GM18867 (cell line): ENCODE measurements around the gene FYB2.
"Not testable (repeated sequence)": the region's sequence is repeated elsewhere in the genome, so short reads cannot be mapped to it uniquely, and the experiment has no call there.

Source experiments
- ATAC-seq: cut with Tn5 transposase; IDR thresholded peaks from one replicate; pipeline ENCODE4 v1.9.1; 2021; ENCODE audit warnings: mild to moderate bottlenecking, moderate library complexity; ENCODE audit not compliant: unreplicated experiment

FYB2 gene

GRCh38 chr1:56798053-56798471 lies 21.1 kb downstream of the FYB2 start:
- ATAC-seq: no peak

- no peak for ATAC-seq
Observed at GRCh38 chr1:56797065-56797685, 22.0 kb downstream of the FYB2 start.

GRCh38 chr1:56795870-56796269 lies 23.3 kb downstream of the FYB2 start:
- ATAC-seq: no peak

GRCh38 chr1:56790036-56790435 lies 29.2 kb downstream of the FYB2 start:
- ATAC-seq: no peak

GRCh38 chr1:56788588-56788987 lies 30.6 kb downstream of the FYB2 start:
- ATAC-seq: no peak

GRCh38 chr1:56788102-56788501 lies 31.1 kb downstream of the FYB2 start:
- ATAC-seq: no peak

- ATAC-seq: no peak
Observed at GRCh38 chr1:56787330-56787729, 31.9 kb downstream of the FYB2 start.

GRCh38 chr1:56782773-56783172 lies 36.4 kb downstream of the FYB2 start:
- no peak for ATAC-seq

- no peak for ATAC-seq
Observed at GRCh38 chr1:56780826-56781225, 38.4 kb downstream of the FYB2 start.

- no peak for ATAC-seq
Observed at GRCh38 chr1:56780128-56780750, 39.0 kb downstream of the FYB2 start.

GRCh38 chr1:56777972-56778371 lies 41.2 kb downstream of the FYB2 start:
- ATAC-seq: no peak

- ATAC-seq: not testable (repeated sequence)
Observed at GRCh38 chr1:56774732-56775131, 44.5 kb downstream of the FYB2 start.

- peak; percentile 85 for ATAC-seq
Observed at GRCh38 chr1:56774067-56774609, 45.1 kb downstream of the FYB2 start.

GRCh38 chr1:56773341-56774066 lies 45.7 kb downstream of the FYB2 start:
- no peak for ATAC-seq

- ATAC-seq: no peak
Observed at GRCh38 chr1:56771717-56772116, 47.5 kb downstream of the FYB2 start.

GRCh38 chr1:56758794-56759193 lies 60.4 kb downstream of the FYB2 start:
- no peak for ATAC-seq

- no peak for ATAC-seq
Observed at GRCh38 chr1:56758135-56758534, 61.1 kb downstream of the FYB2 start.

GRCh38 chr1:56755911-56756310 lies 63.3 kb downstream of the FYB2 start:
- no peak for ATAC-seq

GRCh38 chr1:56754708-56755479 lies 64.3 kb downstream of the FYB2 start:
- no peak for ATAC-seq

GRCh38 chr1:56745231-56745630 lies 74.0 kb downstream of the FYB2 start:
- ATAC-seq: no peak

- no peak for ATAC-seq
Observed at GRCh38 chr1:56728964-56729363, 90.2 kb downstream of the FYB2 start.
